ENCODE data around the gene FCGBP. TPM values are rescaled to one million over a fixed set of nuclear protein-coding genes. Genes with fewer than 3 reads are reported as not detected.
"Not testable (repeated sequence)": the region's sequence is repeated elsewhere in the genome, so short reads cannot be mapped to it uniquely, and the experiment has no call there.

FCGBP gene
- total RNA-seq, 2 donors from 2014 or later, result 120 to 142 TPM

DNA sequence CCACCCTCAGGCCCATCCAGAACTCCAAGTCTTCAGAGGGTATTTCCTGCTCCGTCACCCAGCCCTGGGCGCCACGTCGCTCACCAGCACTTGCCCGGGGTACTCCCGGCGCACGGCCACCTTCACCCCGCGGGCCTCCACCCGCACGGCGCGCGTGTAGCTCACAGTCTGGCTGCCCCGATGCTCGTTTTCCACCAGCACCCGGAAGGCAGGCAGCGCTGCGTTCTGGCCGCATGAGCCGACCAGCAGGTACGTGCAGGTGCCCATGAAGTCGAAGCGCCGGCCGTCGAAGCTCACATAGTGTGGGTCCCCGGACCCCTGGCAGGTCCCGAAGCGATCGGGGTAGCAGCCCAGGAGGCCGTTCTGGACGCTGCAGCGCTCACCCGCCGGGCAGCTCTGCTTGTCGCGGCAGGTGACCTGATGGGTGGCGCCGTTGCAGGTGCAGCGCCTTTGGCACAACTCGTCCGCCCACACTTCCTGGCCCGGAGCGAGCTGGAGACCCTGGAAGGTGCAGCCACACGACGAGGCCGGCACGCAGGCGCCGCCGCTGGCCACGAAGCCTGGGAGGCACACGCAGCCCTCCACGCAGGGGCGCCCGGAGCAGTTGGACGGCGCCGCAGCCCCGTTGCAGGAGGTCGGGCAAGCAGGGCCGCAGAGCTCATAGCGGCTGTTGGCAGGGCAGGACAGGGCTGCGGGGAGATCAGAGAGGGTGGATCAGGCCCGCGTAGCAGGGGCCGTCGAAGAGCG is 19.2 kb downstream of the FCGBP start:
- H3K4me3 ChIP-seq, result no peak overlapping the region
- H3K9me3 ChIP-seq, result no peaks in the 10 kb centered on the region
- H3K4me1 ChIP-seq (ENCODE audit: control insufficient read depth in 1 of 2, low read depth in 2 of 2), result no peaks in the 10 kb centered on the region
- H3K27ac ChIP-seq, result no peak overlapping the region
- TF ChIP-seq, protein P1, sequence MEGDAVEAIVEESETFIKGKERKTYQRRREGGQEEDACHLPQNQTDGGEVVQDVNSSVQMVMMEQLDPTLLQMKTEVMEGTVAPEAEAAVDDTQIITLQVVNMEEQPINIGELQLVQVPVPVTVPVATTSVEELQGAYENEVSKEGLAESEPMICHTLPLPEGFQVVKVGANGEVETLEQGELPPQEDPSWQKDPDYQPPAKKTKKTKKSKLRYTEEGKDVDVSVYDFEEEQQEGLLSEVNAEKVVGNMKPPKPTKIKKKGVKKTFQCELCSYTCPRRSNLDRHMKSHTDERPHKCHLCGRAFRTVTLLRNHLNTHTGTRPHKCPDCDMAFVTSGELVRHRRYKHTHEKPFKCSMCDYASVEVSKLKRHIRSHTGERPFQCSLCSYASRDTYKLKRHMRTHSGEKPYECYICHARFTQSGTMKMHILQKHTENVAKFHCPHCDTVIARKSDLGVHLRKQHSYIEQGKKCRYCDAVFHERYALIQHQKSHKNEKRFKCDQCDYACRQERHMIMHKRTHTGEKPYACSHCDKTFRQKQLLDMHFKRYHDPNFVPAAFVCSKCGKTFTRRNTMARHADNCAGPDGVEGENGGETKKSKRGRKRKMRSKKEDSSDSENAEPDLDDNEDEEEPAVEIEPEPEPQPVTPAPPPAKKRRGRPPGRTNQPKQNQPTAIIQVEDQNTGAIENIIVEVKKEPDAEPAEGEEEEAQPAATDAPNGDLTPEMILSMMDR (IDR thresholded peaks at IDR 0.05), result no peak
- no peaks in the 10 kb centered on the region for H3K36me3 ChIP-seq
- H3K27me3 ChIP-seq (replicated peaks; ENCODE audit: insufficient read depth), result no peaks in the 10 kb centered on the region
- no peak for DNase-seq (ENCODE audit: low spot score)
- ATAC-seq (ENCODE audit: insufficient number of reproducible peaks, low FRiP score, low read depth), result no peak

DNA sequence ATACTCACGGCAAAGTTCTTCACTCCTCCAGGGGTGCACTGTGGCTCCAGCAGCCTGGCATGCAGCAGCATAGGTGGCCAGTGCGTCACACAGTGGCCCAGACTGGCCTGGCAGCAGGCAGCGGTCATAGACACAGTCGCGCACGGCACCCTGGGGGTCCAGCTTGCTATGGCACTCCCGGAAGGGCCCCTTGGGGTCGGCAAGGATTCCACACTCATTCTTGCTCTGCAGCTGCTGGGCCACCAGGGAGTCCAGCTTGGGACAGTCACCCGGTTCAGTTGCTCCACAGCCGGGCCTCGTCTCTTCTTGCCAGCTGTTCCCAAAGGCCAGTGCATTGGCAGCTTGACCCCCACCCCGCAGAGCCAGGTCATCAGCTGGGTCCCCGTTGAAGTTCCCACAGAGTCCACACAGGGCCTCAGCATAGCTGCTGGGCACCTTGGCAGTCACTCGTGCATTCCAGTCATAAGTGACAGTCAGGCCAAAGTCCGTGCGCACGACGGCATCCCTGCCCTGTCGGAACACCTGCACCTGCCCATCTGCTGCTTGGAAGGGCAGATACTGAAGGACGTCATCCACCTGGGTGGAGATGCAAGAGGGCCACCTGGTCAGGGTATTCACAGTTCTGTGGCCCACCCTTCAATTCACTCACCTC is 20.6 kb downstream of the FCGBP start:
- H3K4me1 ChIP-seq (ENCODE audit: control insufficient read depth in 1 of 2, low read depth in 2 of 2), result no peaks in the 10 kb centered on the region
- H3K36me3 ChIP-seq, result no peaks in the 10 kb centered on the region
- TF ChIP-seq, protein P1 (IDR thresholded peaks at IDR 0.05), result no peak
- ATAC-seq (ENCODE audit: insufficient number of reproducible peaks, low FRiP score, low read depth) (no peak), DNase-seq (ENCODE audit: low spot score) (no peak)
- no peak overlapping the region for H3K4me3 ChIP-seq
- no peaks in the 10 kb centered on the region for H3K27me3 ChIP-seq (replicated peaks; ENCODE audit: insufficient read depth)
- no peaks in the 10 kb centered on the region for H3K9me3 ChIP-seq
- no peak overlapping the region for H3K27ac ChIP-seq

DNA sequence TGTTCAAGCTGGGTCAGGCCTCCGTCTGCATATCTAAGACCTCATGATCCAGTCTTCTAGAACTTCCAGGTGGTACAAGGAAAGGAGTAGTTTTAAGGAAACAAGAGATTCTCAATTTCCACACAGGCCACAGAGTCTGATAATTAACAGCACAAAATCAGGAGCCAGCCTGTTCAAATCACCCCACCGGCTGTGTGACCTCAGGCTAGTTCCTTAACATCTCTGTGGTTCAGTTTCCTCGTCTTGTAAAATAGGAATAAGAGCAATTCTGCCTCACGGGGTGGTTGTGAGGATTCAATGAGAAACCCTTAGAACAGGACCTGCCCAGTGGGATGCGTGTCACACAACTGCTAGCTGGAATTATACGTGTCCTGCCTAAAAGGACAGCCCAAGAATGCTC is 25.6 kb downstream of the FCGBP start:
- Histone ChIP-seq H3K27me3 (replicated peaks; ENCODE audit: insufficient read depth) (no peaks in the 10 kb centered on the region), H3K36me3 (no peaks in the 10 kb centered on the region), H3K27ac (no peak overlapping the region), H3K4me3 (no peak overlapping the region), H3K4me1 (ENCODE audit: control insufficient read depth in 1 of 2, low read depth in 2 of 2) (no peaks in the 10 kb centered on the region), H3K9me3 (no peaks in the 10 kb centered on the region)
- DNase-seq (ENCODE audit: low spot score), result no peak
- TF ChIP-seq, protein P1 (IDR thresholded peaks at IDR 0.05), result no peak
- ATAC-seq (ENCODE audit: insufficient number of reproducible peaks, low FRiP score, low read depth), result no peak

DNA sequence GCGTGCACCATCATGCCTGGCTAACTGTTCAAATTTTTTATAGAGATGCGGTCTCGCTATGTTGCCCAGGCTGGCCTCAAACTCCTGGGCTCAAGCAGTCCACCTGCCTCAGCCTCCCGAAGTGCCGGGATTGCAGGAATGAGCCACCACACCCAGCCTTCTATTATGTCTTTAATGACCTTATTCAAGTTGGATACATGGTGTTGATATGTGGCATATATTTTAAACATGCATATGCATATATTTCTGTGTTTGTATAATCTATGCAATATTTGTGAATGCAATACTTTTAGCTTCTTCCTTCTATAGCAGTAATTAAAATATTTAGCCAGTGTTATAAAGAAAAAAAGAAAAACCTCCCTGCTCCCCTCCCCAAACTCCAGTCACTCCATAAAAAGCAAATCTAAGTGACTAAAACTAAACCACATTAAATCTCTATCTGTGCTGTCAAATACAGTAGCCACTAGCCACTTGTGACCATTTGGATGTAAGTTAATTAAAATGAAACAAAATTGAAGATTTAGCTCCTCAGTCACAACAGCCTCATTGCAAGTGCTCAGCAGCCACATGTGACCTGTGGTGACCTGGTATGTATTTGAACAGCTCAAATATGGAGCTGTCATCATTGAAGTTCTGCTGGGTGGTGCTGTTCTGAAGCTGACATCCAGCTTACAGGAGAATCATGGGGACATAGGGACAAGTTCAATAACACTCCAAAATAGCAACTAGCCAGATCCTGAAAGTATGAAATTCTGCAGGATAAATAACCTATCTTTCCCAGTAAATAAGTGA is 27.4 kb downstream of the FCGBP start:
- Histone ChIP-seq H3K36me3 (no peaks in the 10 kb centered on the region), H3K4me1 (ENCODE audit: control insufficient read depth in 1 of 2, low read depth in 2 of 2) (no peaks in the 10 kb centered on the region), H3K4me3 (no peak overlapping the region), H3K9me3 (no peaks in the 10 kb centered on the region), H3K27ac (no peak overlapping the region), H3K27me3 (replicated peaks; ENCODE audit: insufficient read depth) (no peaks in the 10 kb centered on the region)
- DNase-seq (ENCODE audit: low spot score) (no peak), ATAC-seq (ENCODE audit: insufficient number of reproducible peaks, low FRiP score, low read depth) (no peak)
- TF ChIP-seq, protein P1 (IDR thresholded peaks at IDR 0.05), result no peak

DNA sequence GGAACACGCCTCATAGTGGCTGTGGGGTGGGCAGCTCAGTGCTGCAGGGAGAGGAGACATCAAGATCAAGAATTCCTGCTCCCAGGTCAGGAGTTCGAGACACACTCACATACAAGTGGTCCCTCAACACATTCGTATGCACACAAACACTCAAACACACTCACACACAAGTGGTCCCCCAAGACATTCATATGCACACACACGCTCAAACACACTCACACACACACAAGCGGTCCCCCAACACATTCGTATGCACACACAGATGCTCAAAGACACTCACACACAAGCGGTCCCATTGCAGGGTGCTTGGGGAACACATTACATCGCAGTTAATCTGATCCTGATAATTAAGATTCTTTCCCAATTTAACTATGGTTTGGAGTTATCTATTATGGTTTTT is 28.2 kb downstream of the FCGBP start:
- Histone ChIP-seq H3K27me3 (replicated peaks; ENCODE audit: insufficient read depth) (no peaks in the 10 kb centered on the region), H3K4me1 (ENCODE audit: control insufficient read depth in 1 of 2, low read depth in 2 of 2) (no peaks in the 10 kb centered on the region), H3K36me3 (no peaks in the 10 kb centered on the region), H3K9me3 (no peaks in the 10 kb centered on the region), H3K27ac (no peak overlapping the region), H3K4me3 (no peak overlapping the region)
- no peak for DNase-seq (ENCODE audit: low spot score)
- no peak for ATAC-seq (ENCODE audit: insufficient number of reproducible peaks, low FRiP score, low read depth)
- TF ChIP-seq, protein P1 (IDR thresholded peaks at IDR 0.05), result no peak

DNA sequence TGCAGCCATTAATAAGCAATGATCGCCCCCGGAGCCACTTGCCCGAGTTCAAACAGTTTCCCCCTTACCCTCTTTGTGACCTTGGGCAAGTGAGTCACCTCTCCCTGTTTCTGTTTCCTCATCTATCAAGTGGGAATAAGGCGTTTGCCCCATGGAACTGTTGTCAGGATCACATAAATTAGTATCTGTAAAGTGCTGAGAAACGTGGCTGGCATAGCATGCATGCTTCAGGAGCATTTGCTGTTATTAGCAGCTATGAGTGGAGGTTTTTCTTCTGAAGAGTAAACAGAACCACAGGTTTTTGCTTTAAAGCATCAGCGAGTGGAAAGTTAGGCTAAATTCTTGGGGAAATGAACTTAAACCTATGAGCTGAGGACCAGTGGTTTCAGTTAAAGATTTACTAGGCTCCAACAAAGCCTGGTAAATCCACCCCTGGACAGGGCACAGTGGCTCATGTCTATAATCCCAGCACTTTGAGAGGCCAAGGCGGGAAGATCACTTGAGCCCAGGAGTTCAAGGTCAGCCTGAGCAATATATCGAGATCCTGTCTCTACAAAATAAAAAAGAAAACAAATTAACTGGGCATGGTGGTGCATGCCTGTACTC is 30.8 kb downstream of the FCGBP start:
- H3K4me3 ChIP-seq; H3K36me3 ChIP-seq; H3K27ac ChIP-seq; H3K9me3 ChIP-seq; DNase-seq (ENCODE audit: low spot score); H3K27me3 ChIP-seq (replicated peaks; ENCODE audit: insufficient read depth); H3K4me1 ChIP-seq (ENCODE audit: control insufficient read depth in 1 of 2, low read depth in 2 of 2); ATAC-seq (ENCODE audit: insufficient number of reproducible peaks, low FRiP score, low read depth): not testable (repeated sequence)

DNA sequence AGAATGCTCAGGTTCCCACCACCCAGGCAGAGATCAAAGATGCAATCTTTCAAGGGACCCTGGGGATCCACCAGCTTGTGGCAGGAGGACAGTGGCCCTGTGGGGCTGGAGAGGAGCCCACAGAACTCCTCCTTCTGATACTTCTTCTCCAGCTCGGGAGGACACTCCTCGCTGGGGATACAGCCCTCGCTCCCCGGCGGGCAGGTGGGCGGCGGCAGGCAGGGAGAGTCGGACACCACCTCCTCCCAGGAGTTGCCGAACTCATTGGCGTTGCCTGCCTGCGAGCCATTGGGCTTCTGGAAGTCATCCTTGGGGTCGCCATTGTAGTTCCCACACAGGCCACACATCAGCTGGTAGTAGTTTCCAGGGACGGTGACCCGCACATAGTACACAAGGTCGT is 32.1 kb downstream of the FCGBP start:
- H3K4me3 ChIP-seq; H3K27me3 ChIP-seq (replicated peaks; ENCODE audit: insufficient read depth); ATAC-seq (ENCODE audit: insufficient number of reproducible peaks, low FRiP score, low read depth); H3K27ac ChIP-seq; H3K36me3 ChIP-seq; DNase-seq (ENCODE audit: low spot score); H3K9me3 ChIP-seq; H3K4me1 ChIP-seq (ENCODE audit: control insufficient read depth in 1 of 2, low read depth in 2 of 2): not testable (repeated sequence)
